H1 (cell line): Measurements from ENCODE around the gene PRRT1B. TPM values are rescaled to one million over a fixed set of nuclear protein-coding genes. Genes with fewer than 3 reads are reported as not detected.

Experiments
- CTCF ChIA-PET: fragments of 300-600 bp; sonication (Branson Sonifier 250); formaldehyde crosslinking; loops from one replicate; lab custom pipeline; 2021; ENCODE audit not compliant: partially characterized antibody; lab: Charles Lee
- POLR2A ChIA-PET: fragments of 300-600 bp; sonication (Branson Sonifier 250); formaldehyde crosslinking; loops from one replicate; lab custom pipeline; 2021; ENCODE audit warnings: inconsistent platforms; ENCODE audit not compliant: partially characterized antibody; lab: Charles Lee
- DNase-seq, 2 experiments: peaks; one replicate each; pipeline versions ENCODE4 v3.0.0 to v3.0.0-alpha.2; 2010 to 2022; ENCODE audit warnings: low spot score in 2 of 2, low read depth in 1 of 2, mixed read lengths in 1 of 2
- FAIRE-seq: peaks from 2 replicates; lab custom pipeline; 2011; peaks lifted over from hg19 to GRCh38; lab: Jason Lieb, UNC
- H2AFZ ChIP-seq: 2 replicates; pipeline ENCODE4 v1.8.1; 2012; ENCODE audit warnings: low read length, inconsistent platforms
- H2AK5ac ChIP-seq: 2 replicates; pipeline ENCODE4 v1.6.1; 2013; ENCODE audit warnings: low read depth, low read length
- H2BK120ac ChIP-seq: replicated peaks from 2 replicates; pipeline ENCODE3; 2013; ENCODE audit warnings: low read depth, low read length, inconsistent platforms
- H2BK12ac ChIP-seq: 2 replicates; pipeline ENCODE4 v1.6.1; 2013; ENCODE audit warnings: low read depth, low read length
- H2BK15ac ChIP-seq: 2 replicates; pipeline ENCODE4 v1.6.1; 2013; ENCODE audit warnings: low read length
- H2BK20ac ChIP-seq: 2 replicates; pipeline ENCODE4 v1.6.1; 2013; ENCODE audit warnings: low read length
- H2BK5ac ChIP-seq: 2 replicates; pipeline ENCODE4 v1.6.1; 2013; ENCODE audit warnings: low read depth, low read length
- H3K14ac ChIP-seq: 2 replicates; pipeline ENCODE4 v1.6.1; 2013; ENCODE audit warnings: inconsistent platforms; ENCODE audit not compliant: insufficient read length
- H3K18ac ChIP-seq: 2 replicates; pipeline ENCODE4 v1.6.1; 2013; ENCODE audit warnings: low read length; ENCODE audit errors: extremely low read depth
- H3K23ac ChIP-seq: 2 replicates; pipeline ENCODE4 v1.6.1; 2013; ENCODE audit warnings: inconsistent platforms; ENCODE audit not compliant: insufficient read length
- H3K23me2 ChIP-seq: 2 replicates; pipeline ENCODE4 v1.6.1; 2013; ENCODE audit warnings: low read depth, low read length
- H3K27ac ChIP-seq: 2 replicates; pipeline ENCODE4 v1.6.1; 2011; ENCODE audit warnings: low read depth, low read length, inconsistent platforms
- H3K27me3 ChIP-seq, 4 experiments: replicated peaks in 1 of 4; 1 replicate in 1 of 4; 2 replicates in 3 of 4; pipeline versions ENCODE4 v1.6.1 to v1.8.1; 2011 to 2013; ENCODE audit warnings: low read length in 3 of 4, mild to moderate bottlenecking in 3 of 4, inconsistent platforms in 2 of 4, mixed read lengths in 2 of 4, moderate library complexity in 1 of 4; ENCODE audit not compliant: control insufficient read depth in 3 of 4, insufficient read depth in 3 of 4; ENCODE audit errors: extremely low read depth in 1 of 4
- H3K36me3 ChIP-seq, 4 experiments: 2 replicates each; pipeline versions ENCODE4 v1.6.1 to v1.8.1; 2011 to 2013; ENCODE audit warnings: mild to moderate bottlenecking in 4 of 4, low read length in 3 of 4, moderate library complexity in 2 of 4, control low read depth in 1 of 4, inconsistent platforms in 1 of 4; ENCODE audit not compliant: insufficient read depth in 4 of 4, control insufficient read depth in 2 of 4
- H3K4ac ChIP-seq: replicated peaks from 2 replicates; pipeline ENCODE3; 2013; ENCODE audit warnings: low read length, low read depth, mixed read lengths, inconsistent platforms; ENCODE audit not compliant: insufficient read length
- H3K4me1 ChIP-seq, 4 experiments: replicated peaks in 1 of 4; 1 replicate in 1 of 4; 2 replicates in 3 of 4; pipeline versions ENCODE4 v1.6.1 to v1.8.1; 2011 to 2013; ENCODE audit warnings: low read length in 3 of 4, inconsistent platforms in 2 of 4, mixed read lengths in 1 of 4; ENCODE audit not compliant: insufficient read depth in 4 of 4, control insufficient read depth in 3 of 4
- H3K4me2 ChIP-seq, 2 experiments: 2 replicates each; pipeline versions ENCODE4 v1.6.1 to v1.8.1; 2011 to 2013; ENCODE audit warnings: low read depth in 2 of 2, low read length in 2 of 2, control low read depth in 1 of 2, inconsistent platforms in 1 of 2, mild to moderate bottlenecking in 1 of 2; ENCODE audit not compliant: insufficient read depth in 1 of 2
- H3K4me3 ChIP-seq, 4 experiments: fragments of 200-600, 300-600 bp in 1 of 4; sonication (generic), shearing (Covaris generic), sonication (Bioruptor Twin) in 1 of 4; 2 replicates each; pipeline versions ENCODE4 v1.5.1 to v1.8.1; 2011 to 2016; ENCODE audit warnings: low read length in 4 of 4, low read depth in 3 of 4, control low read depth in 2 of 4, inconsistent platforms in 2 of 4, mild to moderate bottlenecking in 2 of 4, mixed read lengths in 1 of 4, moderate library complexity in 1 of 4; ENCODE audit not compliant: insufficient read depth in 2 of 4; ENCODE audit errors: extremely low read depth in 1 of 4
- H3K56ac ChIP-seq: replicated peaks from 2 replicates; pipeline ENCODE3; 2013; ENCODE audit warnings: low read depth, mild to moderate bottlenecking, mixed read lengths, low read length, inconsistent platforms; ENCODE audit not compliant: insufficient read length
- H3K79me1 ChIP-seq: 2 replicates; pipeline ENCODE4 v1.6.1; 2013; ENCODE audit warnings: low read depth, low read length, control low read depth
- H3K79me2 ChIP-seq, 2 experiments: 2 replicates each; pipeline versions ENCODE4 v1.6.1 to v1.8.1; 2012 to 2013; ENCODE audit warnings: low read length in 2 of 2, mild to moderate bottlenecking in 2 of 2, inconsistent platforms in 1 of 2; ENCODE audit not compliant: insufficient read depth in 2 of 2, control insufficient read depth in 1 of 2
- H3K9ac ChIP-seq, 4 experiments: replicated peaks in 1 of 4; 1 replicate in 1 of 4; 2 replicates in 3 of 4; pipeline versions ENCODE4 v1.6.1 to v1.8.1; 2011 to 2013; ENCODE audit warnings: low read depth in 3 of 4, low read length in 3 of 4, control low read depth in 2 of 4, mild to moderate bottlenecking in 2 of 4, moderate library complexity in 2 of 4, inconsistent platforms in 1 of 4; ENCODE audit errors: extremely low read depth in 1 of 4
- H3K9me3 ChIP-seq, 2 experiments: 2 replicates each; pipeline versions ENCODE4 v1.6.1 to v1.8.1; 2012 to 2013; ENCODE audit warnings: mild to moderate bottlenecking in 2 of 2, moderate library complexity in 2 of 2, control low read depth in 1 of 2, inconsistent platforms in 1 of 2, low read depth in 1 of 2, low read length in 1 of 2, mixed read lengths in 1 of 2; ENCODE audit not compliant: insufficient read depth in 2 of 2
- H4K20me1 ChIP-seq, 2 experiments: replicated peaks in 1 of 2; 2 replicates each; pipeline versions ENCODE3 to v1.8.1; 2011 to 2013; ENCODE audit warnings: inconsistent platforms in 2 of 2, low read length in 2 of 2, mild to moderate bottlenecking in 1 of 2; ENCODE audit not compliant: insufficient read depth in 2 of 2, control insufficient read depth in 1 of 2
- H4K5ac ChIP-seq: 2 replicates; pipeline ENCODE4 v1.6.1; 2013; ENCODE audit warnings: low read length, low read depth, mixed read lengths, inconsistent platforms; ENCODE audit not compliant: insufficient read length
- H4K8ac ChIP-seq: 2 replicates; pipeline ENCODE4 v1.8.0; 2013; ENCODE audit warnings: mild to moderate bottlenecking, moderate library complexity, low read length, inconsistent platforms; ENCODE audit not compliant: insufficient read depth; ENCODE audit errors: extremely low read depth
- H4K91ac ChIP-seq: replicated peaks from 2 replicates; pipeline ENCODE3; 2013; ENCODE audit warnings: low read length, mixed read lengths, inconsistent platforms; ENCODE audit not compliant: insufficient read length
- ATF3 ChIP-seq: IDR thresholded peaks from 2 replicates; pipeline ENCODE4 v1.6.1; 2011; ENCODE audit warnings: low read depth, mild to moderate bottlenecking, low read length; ENCODE audit not compliant: insufficient read depth
- CHD1 ChIP-seq: IDR thresholded peaks from 2 replicates; pipeline ENCODE4 v1.6.1; 2012; ENCODE audit warnings: low read depth, low read length, improper control_type of control experiment
- CREB1 ChIP-seq: IDR thresholded peaks from 2 replicates; pipeline ENCODE4 v1.6.1; 2012; ENCODE audit warnings: inconsistent platforms
- CTCF ChIP-seq, 3 experiments: IDR thresholded peaks; 1 replicate in 2 of 3; 2 replicates in 1 of 3; pipeline versions ENCODE4 v1.5.1 to v1.6.1; 2011; ENCODE audit warnings: low read length in 3 of 3, mild to moderate bottlenecking in 3 of 3, inconsistent platforms in 2 of 3, low read depth in 1 of 3, moderate library complexity in 1 of 3; ENCODE audit not compliant: insufficient read depth in 1 of 3; ENCODE audit errors: control extremely low read depth in 1 of 3
- EGR1 ChIP-seq: IDR thresholded peaks from 2 replicates; pipeline ENCODE4 v1.6.1; 2011; ENCODE audit warnings: low read depth, low read length, borderline replicate concordance
- MAX ChIP-seq: IDR thresholded peaks from 2 replicates; pipeline ENCODE4 v1.6.1; 2012; ENCODE audit warnings: inconsistent platforms
- POLR2AphosphoS5 ChIP-seq: IDR thresholded peaks from 2 replicates; pipeline ENCODE4 v1.6.1; 2011; ENCODE audit warnings: low read depth, low read length
- RAD21 ChIP-seq, 2 experiments: IDR thresholded peaks in 1 of 2; conservative IDR thresholded peaks in 1 of 2; 2 replicates each; pipeline ENCODE4 v1.6.1; 2011; ENCODE audit warnings: low read depth in 2 of 2, low read length in 2 of 2, improper control_type of control experiment in 1 of 2, inconsistent platforms in 1 of 2, mild to moderate bottlenecking in 1 of 2, moderate library complexity in 1 of 2
- SIRT6 ChIP-seq: IDR thresholded peaks from one replicate; pipeline ENCODE4 v1.7.1; 2012; ENCODE audit warnings: low read length, inconsistent platforms
- SP2 ChIP-seq: IDR thresholded peaks from 2 replicates; pipeline ENCODE4 v1.6.1; 2012; ENCODE audit warnings: mild to moderate bottlenecking, low read length, inconsistent platforms
- YY1 ChIP-seq: IDR thresholded peaks from 2 replicates; pipeline ENCODE4 v1.6.1; 2011; ENCODE audit warnings: low read depth, mild to moderate bottlenecking, low read length
- WGBS, 2 experiments: shearing (Covaris generic) in 1 of 2; methylation state at CpG; one replicate each; pipeline versions ENCODE4 v1.1.6 to v1.1.7; 2013 to 2015; ENCODE audit warnings: low lambda C conversion rate in 2 of 2, mixed read lengths in 2 of 2, inconsistent platforms in 1 of 2, low coverage in 1 of 2, missing lambda C conversion rate in 1 of 2; ENCODE audit not compliant: insufficient replicate concordance in 2 of 2, insufficient coverage in 1 of 2, insufficient read length in 1 of 2; ENCODE audit errors: extremely low coverage in 1 of 2, missing lambda C conversion rate in 1 of 2; 5-methylcytosine and 5-hydroxymethylcytosine counted together
- polyA plus RNA-seq, 7 experiments: library from polyadenylated mRNA; depleted of rRNA in 3 of 7; stranded (reverse) in 5 of 7; unstranded in 2 of 7; fragments of >200 nt in 5 of 7; fragments of 200-250 nt in 2 of 7; gene quantifications; 1 replicate in 5 of 7; 2 replicates in 1 of 7; 4 replicates in 1 of 7; pipeline versions ENCODE4 v1.2.1 to v1.2.3, GENCODE V29; 2011 to 2013; ENCODE audit warnings: missing spikeins in 2 of 7, mixed read lengths in 2 of 7
- total RNA-seq: library from RNA; stranded (reverse); fragmentation: NEBNext Ultra II Directional; extraction: Animal tissue kit (Norgen Biotek cat#: 25700); gene quantifications from 2 replicates; pipeline ENCODE4 v1.2.1, GENCODE V29; 2021

Gene PRRT1B
- total and polyA plus RNA-seq, 2 of the 8 experiments (the other 6 are each of a cell fraction or from before 2014, with no cell fraction given): 0.30 to 1.2 TPM

- no peak overlapping the region for H3K9ac ChIP-seq
- no peaks in the 10 kb centered on the region for H3K79me1 ChIP-seq
- H3K23me2 ChIP-seq: no peaks in the 10 kb centered on the region
- no peak overlapping the region for H3K23ac ChIP-seq
- H2BK20ac ChIP-seq: no peak overlapping the region
- no peak overlapping the region for H4K5ac ChIP-seq
- no peak overlapping the region for H3K4me2 ChIP-seq
- no peak overlapping the region for H2AK5ac ChIP-seq
- H2BK120ac ChIP-seq: no peak overlapping the region
- 87% methylated on average over 10 of the region's 10 CpGs; no CpG with 5 or more reads in 1 of the 2 experiments for WGBS, 2 experiments
- H3K79me2 ChIP-seq: no peaks in the 10 kb centered on the region
- no peak overlapping the region for H3K14ac ChIP-seq
- H2AFZ ChIP-seq: no peak overlapping the region
- H3K36me3 ChIP-seq: peaks cover 16 to 75% (median 47%) of the 10 kb centered on the region in 4 experiments
- no peak overlapping the region for H3K4me3 ChIP-seq
- no peak overlapping the region for H3K27ac ChIP-seq
- H2BK12ac ChIP-seq: no peak overlapping the region
- H3K4ac ChIP-seq: no peak overlapping the region
- no peaks in the 10 kb centered on the region for H3K4me1 ChIP-seq
- ChIA-PET POLR2A (interaction anchor here (0.9 to 3.7 kb wide), 3 partner anchors 10 to 24 kb away, joined by 3 to 15 read pairs (median 7); partner anchors contain the start of genes POMT1 and UCK1), CTCF (no interaction called here)
- DNase-seq: no peak
- peaks cover 5% of the 10 kb centered on the region in 2 experiments for H4K20me1 ChIP-seq
- no peak overlapping the region for H2BK5ac ChIP-seq
- no peak for FAIRE-seq
- H3K27me3 ChIP-seq: no peaks in the 10 kb centered on the region
- no peak overlapping the region for H3K18ac ChIP-seq
- peaks cover under 1% of the 10 kb centered on the region in 2 experiments; a peak in 1 of 4 replicates for H3K9me3 ChIP-seq
- H2BK15ac ChIP-seq: no peak overlapping the region
- no peak overlapping the region for H3K56ac ChIP-seq
- H4K91ac ChIP-seq: no peak overlapping the region
- no peak overlapping the region; the same call in 1 of the 2 replicates for H4K8ac ChIP-seq
- TF ChIP-seq YY1: no peak
- no peak for TF ChIP-seq CREB1
- TF ChIP-seq RAD21 (IDR thresholded peaks at IDR 0.05 in 1 of 2, conservative IDR thresholded peaks at IDR 0.05 in 1 of 2; ENCODE audit: low read depth in 2 of 2, low read length in 2 of 2): no peak
- no peak for TF ChIP-seq CHD1
- TF ChIP-seq EGR1: no peak
- TF ChIP-seq MAX: no peak
- TF ChIP-seq SIRT6: no peak
- no peak for TF ChIP-seq POLR2AphosphoS5
- no peak for TF ChIP-seq CTCF (IDR thresholded peaks at IDR 0.05; ENCODE audit: control extremely low read depth in 1 of 3, insufficient read depth in 1 of 3, low read depth in 1 of 3, low read length in 3 of 3)
- TF ChIP-seq SP2: no peak
- no peak for TF ChIP-seq ATF3
These were observed 24.1 kb upstream of the PRRT1B start for GRCh38 chr9:131521203-131521602.
